Measurements from ENCODE around the gene TUBGCP6.
"Not testable (repeated sequence)": the region's sequence is repeated elsewhere in the genome, so short reads cannot be mapped to it uniquely, and the experiment has no call there.

The TUBGCP6 gene

DNA sequence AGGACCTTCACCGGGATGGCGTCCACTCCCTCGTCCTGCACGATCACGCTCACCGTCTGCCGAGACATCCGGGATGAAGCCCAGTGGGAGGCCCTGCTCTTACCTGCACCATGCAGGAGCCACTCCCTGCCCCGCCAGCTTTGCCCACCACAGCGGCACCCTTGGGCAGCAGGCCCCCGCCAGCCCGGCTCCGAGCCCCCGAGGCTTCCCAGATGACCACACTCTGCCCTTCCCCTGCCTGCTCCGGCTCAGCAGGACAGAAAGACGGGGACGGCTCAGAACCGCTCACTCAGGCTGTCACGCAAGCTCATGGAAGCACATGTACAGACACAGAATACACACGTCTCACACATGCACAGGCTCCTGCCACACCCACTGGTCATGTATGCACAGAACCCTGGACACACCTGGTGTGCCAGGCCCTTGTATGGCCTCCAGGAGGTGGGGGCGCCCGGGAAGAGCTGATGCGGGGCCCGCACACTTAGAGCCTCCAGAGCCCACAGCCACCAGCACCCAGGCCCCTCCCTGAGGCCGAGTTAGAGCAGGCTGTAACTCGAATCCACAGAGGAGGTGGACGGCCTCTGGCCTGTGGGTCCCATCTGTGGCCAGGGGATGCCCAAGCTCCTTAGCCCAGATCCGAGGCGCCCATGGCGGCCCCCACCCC, 34.3 kb upstream of the TUBGCP6 start:
- DNase-seq (ENCODE audit: low spot score) = no peak

DNA sequence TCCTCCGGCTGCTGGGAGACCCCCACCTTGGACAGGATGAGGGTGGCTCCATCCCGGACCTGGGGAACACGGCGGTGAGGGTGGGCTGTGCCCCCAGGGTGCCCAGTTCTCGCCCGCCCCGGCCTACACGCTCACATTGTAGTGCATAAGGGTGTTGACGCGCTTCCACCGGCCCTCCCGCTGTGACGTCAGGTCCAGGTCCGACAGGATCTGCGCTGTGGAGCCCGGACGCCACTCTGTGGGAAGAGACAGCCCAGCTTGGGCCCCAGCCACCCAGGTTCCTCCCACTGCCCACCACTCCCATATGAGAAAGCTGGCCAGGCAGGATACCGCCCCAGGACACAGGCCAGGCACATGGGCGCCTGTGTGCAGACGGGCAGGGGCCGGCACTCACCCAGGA, 33.6 kb upstream of the TUBGCP6 start:
- DNase-seq (ENCODE audit: low spot score) = no peak

DNA sequence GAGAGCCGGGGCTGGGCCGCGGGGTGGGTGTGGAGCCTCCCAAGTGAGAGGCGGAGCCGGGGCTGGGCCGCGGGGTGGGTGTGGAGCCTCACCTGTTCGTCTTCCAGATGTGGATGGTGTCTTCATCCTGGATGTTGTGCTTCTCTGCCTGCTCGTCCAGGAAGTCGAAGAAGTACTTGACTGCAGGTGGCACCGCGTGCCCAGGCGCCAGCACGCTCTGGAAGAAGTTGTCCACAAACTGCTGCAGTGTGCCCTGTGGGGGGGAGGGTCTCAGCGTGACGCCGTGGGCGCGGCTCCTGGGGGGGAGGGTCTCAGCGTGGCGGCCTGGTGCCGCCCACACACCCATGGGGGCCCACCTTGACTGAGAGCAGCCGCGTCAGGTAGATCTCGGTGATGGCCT, 32.9 kb upstream of the TUBGCP6 start:
- no peak for DNase-seq (ENCODE audit: low spot score)

DNA sequence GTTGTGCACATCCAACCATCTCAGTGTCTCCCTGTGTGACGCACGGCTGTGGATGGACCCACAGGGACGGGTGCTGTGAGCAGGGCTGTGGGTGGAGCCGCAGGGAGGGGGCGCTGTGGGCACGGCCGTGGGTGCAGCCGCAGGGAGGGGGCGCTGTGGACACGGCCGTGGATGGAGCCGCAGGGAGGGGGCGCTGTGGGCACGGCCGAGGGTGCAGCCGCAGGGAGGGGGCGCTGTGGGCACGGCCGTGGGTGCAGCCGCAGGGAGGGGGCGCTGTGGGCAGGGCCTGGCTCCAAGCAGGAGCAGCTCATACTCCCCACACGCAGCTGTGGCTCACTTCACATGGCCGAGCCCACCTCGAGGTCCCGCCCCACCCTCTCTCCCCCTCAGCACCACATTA, 31.3 kb upstream of the TUBGCP6 start:
- DNase-seq (ENCODE audit: low spot score) = no peak

DNA sequence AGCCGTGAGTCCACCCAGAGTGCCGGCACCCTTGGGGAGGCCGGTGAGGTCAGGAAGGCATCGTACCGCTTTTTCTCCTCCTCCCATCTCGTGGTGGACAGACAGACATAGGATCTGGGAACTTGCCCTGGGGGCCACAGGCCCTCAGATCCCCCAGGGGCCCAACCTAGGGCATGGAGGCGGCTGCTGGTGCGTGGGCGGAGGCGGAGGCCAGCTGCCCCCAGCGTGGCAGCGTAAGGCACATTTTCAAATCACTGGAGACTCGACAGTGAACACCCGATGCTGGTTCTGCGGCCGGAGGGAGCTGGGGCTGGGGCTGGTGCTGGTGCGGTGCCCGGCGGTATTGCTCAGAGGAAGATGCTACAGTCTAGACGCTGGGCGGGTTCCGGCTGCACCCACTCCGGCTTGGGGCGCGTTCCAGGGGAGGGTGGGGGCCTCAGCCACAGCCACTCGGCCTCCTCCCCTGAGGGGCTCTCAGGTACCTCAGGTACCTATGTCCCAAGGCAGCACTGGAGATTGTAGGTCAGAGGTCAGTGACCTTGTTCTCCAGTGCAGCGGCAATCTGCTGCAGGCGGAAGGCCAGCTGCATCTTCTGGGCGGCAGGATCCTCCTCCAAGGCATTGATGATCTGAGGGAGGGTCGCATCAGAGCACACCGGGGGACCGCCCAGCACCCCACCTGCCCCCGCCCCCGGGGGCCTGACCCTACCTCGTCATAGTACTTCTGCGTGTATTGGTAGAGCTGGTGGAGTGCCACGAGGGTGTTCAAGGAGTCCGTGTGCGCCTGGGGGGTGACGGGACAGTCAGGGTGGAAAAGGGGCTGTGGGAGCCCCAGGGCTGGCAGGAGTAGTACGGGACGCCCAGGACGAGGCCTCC, 30.6 kb upstream of the TUBGCP6 start:
- no peak for DNase-seq (ENCODE audit: low spot score)

DNA sequence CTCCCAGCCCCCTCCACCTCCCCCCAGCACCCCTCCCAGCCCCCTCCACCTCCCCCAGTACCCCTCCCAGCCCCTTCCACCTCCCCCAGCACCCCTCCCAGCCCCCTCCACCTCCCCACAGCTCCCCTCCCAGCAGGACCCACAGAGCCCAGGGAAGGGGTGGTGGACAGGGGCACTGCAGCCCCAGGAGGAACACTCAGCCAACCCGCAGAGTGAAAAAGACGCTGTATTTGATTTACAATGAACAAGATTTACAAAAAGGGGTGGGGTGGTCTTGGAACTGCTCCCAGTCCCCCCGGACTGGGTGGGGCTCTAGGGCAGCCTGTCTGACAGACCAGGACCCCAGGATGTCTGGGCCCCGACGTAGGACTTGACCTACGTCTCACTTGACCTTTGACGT, 29.9 kb upstream of the TUBGCP6 start:
- DNase-seq (ENCODE audit: low spot score) = no peak

DNA sequence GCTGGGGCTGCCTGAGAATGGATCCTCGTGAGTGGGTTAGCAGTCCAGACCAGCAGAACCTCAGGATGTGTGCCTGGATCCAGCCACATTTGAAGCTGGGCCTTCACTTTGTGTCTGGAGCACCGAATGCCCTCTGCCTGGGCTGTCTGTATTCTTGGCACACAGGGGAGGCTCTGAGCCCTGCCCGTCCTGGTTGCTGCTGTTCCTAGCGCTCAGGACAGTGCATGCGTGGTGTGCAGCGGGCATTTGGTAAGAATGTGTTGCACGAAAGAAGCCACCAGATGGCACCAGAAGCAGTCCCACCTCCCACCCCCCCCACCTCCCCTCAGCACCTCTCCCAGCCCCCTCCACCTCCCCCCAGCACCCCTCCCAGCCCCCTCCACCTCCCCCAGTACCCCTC, 29.5 kb upstream of the TUBGCP6 start:
- DNase-seq (ENCODE audit: low spot score) = no peak

DNA sequence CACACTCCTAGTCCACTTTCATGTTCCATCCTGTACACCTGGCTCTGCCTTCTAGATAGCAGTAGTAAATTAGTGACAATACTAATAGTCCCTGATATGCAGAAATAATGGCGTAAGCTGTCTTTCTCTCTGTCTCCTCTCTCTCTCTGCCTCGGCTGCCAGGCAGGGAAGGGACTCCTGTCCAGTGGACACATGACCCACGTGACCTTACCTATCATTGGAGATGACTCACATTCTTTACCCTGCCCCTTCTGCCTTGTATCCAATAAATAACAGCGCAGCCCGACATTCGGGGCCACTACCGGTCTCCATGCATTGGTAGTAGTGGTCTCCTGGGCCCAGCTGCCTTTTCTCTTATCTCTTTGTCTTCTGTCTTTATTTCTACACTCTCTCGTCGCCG, 29.0 kb upstream of the TUBGCP6 start:
- DNase-seq (ENCODE audit: low spot score) = not testable (repeated sequence)

DNA sequence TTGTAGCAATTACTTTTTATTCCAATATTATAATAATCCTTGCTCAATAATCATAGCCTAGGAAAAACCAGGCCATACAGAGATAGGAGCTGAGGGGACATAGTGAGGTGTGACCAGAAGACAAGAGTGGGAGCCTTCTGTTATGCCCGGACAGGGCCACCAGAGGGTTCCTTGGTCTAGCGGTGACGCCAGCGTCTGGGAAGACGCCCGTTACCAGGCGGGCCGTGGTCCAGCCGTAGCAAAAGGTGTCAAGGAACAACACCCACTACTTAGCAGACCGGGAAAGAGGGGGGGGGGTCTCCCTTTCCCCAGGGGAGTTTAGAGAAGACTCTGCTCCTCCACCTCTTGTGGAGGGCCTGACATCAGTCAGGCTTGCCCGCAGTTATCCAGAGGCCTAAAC, 28.5 kb upstream of the TUBGCP6 start:
- not testable (repeated sequence) for DNase-seq (ENCODE audit: low spot score)

DNA sequence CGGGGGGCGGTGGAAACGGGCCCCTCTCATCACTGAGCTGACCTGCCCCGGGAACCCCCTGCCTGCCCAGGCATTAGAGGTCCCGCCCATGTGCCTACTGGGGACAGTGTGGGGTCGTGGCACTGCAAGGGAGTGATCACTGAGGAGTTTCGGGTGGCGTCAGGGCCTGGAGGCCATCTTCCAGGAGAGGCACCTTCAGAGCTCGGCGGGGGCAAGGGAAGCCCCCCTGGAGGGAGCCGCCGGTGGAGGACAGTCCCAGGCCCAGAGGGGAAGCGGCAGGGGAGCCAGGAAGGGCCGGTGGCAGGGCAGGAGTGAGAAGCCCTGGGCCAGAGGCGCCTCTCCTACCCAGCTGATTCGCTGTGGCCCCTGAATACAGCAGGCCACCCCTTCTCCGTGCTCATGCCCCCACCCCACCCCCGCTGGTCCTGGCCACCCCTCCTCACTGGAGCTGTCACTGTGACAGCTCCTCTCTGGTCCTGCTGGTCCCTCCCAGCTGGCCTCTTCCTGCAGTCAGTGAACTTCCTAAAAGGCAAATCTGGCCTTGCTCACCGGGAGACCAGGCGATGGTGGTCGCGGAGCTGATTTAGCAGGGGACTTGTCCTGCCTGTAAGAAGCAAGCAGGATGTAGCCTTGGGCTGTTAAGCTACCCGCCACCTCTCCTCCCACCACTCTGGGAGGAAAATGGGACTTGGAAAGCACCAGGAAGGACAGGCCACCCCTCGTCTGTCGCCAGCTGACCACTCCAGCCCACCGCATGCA, 27.4 kb upstream of the TUBGCP6 start:
- DNase-seq (ENCODE audit: low spot score) = no peak

DNA sequence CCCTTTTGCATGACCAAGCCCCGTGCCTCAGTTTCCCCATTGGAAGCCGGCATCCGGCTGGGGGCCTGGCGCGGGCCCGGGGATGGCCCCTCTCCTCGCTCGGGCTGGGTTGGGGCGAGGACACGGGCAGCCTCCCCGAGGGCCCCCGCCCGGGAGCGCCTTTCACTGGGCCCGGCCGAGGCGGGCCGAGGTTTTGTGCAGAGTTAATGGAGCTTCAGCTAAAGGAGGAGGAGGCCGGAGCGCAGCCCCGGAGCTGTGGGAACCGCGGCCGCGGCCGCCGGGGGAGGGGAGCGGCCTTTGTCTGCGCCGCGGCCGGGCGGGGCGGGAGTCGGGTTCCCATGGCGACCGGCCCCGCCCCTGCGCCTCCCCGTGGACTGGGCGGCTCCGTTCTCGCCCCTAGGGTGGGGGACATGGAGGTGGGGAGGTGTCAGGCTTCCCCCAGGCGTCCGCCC, 26.7 kb upstream of the TUBGCP6 start:
- peak; percentile 67 for DNase-seq (ENCODE audit: low spot score)

DNA sequence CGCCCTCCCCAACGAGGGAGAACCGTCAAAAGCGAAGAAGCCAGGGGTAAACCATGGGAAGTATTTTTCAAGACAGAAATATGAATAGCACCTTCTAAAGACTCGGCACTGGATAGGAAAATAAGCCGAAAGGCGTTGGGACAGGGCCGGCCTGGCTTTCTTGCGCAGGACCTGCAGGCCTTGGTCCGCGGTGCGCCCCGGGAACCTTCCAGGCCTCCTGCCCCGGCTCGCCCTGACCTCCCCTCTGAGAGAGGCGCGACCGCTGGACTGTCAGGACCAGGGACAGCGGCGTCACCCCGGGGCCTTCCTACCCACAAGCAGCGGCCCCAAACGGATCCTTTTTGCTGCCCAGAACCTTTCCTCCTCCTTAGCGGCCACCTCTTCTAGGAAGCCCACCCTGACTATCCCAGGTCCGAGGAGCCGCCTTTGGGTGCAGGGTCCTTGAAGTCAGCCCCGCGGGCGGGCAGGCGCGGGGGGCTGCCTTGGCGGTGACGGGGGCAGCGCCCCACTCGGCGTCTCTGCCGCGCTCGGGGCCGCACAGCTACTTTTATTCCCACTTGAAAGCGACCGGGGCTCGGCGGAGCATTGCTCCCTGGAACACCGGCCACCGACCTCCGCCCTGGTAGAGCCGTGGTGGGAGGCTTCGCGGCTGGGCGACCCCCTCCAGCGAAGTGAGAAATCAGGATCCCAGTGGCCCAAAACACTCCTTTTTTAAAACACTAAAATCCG, 26.0 kb upstream of the TUBGCP6 start:
- DNase-seq (ENCODE audit: low spot score) = peak; percentile 67

DNA sequence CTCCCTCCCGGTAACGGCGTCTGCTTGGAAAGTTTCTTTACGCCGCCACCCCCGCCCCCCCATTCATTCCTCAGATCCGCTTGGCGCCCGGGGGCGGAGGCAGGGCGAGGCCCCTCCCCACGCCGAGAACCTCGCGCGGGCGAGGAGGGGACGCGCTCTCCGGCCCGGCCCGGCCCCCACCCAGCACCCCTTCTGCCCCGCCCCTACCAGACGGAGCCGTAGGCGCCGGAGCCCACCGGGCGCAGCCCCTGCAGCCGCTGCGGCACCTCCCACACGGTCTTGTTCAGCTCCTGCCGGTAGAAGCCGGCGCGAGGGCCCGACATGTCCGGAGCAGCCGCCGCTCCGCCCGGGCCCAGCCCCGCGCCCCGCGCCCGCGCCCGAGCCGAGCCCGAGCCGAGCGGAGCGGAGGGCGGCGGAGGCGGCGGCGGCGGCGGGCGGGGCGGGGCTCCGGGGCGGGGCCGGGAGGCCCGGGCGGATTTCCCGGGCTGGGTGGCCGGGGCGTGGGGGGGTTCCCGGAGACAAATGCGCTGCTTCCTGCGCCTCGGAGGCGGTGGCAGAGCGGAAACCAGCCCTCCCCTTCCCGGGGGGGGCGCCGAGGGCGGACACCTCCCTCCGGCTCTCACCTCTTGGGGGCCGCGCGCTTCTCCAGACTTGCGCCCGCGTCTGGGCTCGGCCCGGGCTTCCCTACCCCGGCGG, 25.3 kb upstream of the TUBGCP6 start, which contains the start of gene MAPK11:
Gene MAPK11, minus strand, starts transcription at position 411 of the 696 bp plus-strand sequence. Its CDS starts 88 bp downstream, at position 323.
- DNase-seq (ENCODE audit: low spot score) = no peak

DNA sequence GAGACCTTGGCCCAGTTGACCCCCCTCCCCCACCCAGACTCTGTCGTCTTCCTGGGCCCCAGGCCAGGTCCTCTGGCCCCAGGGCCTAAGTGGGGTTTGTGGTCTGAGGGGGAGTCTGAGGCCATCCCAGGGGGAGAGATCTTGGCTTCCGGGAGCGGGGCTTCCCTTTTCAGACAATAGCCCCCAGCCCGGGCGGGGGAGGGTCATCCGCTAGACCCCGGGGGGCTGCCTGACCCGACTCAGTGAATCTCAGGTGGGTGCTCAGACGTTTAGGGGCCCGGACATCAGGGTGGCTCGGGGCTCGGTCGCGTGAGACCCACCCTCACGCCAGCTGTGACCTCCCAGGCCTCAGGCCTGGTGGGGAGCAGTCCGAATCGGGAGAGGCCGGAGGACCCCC, 24.7 kb upstream of the TUBGCP6 start:
- no peak for DNase-seq (ENCODE audit: low spot score)

DNA sequence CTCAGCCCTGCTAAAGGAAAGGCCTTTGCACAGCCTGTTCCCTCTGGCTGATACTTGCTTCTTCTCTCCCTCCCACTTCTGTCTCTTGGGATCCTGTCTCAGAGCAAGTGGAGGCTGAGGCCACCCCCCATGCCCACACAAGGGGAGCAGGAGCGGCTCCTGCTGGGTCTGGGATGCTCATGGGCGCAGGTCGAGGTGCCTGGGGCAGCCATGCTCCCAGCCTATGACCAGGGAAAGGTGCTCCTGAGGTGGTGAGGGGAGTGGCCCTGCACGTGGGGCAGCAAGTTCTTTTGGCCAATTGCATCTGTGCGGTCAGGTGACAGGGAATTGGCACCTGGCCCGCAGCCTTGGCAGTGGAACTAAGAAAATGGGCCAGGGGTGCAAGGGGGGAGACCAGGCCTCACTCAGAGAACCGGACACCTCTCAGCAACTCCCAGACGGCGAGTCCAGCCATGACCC, 23.9 kb upstream of the TUBGCP6 start:
- DNase-seq (ENCODE audit: low spot score) = no peak

DNA sequence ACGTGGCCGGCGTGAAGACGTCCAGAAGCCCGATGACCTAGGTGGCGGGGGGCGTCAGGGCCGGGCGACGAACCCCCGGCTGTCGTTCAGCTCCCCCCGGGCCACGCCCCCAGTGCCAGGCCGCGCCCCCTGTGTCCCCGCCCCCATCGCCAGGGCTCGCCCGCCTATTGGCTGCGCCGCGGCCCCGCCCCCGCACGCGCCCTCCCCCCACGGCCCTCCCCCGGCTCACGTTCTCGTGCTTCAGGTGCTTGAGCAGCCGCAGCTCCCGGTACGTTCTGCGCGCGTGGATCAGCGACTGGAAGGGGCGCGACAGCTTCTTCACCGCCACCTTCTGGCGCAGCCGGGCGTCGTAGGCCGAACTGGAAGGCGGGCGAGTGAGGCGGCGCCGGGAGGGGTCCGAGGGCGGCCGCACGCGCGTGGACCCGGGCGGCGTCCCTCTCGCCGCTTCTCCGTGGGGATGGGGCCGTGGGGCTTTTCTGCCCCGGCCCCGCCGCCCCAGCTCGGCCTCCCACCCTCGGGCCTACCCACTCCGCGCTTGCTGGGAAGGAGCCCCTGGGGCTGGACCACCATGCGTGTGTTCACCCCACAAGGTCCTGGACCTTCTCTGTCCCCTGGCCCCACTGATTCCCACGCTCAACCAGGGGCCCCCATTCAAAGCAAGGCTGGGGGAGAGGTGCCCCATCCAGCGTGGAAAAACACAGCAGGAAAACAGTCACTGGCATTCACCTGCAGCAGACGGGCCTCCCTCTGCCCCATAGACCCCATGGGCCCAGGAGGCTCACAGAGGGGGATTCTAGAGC, 23.0 kb upstream of the TUBGCP6 start:
- no peak for DNase-seq (ENCODE audit: low spot score)

DNA sequence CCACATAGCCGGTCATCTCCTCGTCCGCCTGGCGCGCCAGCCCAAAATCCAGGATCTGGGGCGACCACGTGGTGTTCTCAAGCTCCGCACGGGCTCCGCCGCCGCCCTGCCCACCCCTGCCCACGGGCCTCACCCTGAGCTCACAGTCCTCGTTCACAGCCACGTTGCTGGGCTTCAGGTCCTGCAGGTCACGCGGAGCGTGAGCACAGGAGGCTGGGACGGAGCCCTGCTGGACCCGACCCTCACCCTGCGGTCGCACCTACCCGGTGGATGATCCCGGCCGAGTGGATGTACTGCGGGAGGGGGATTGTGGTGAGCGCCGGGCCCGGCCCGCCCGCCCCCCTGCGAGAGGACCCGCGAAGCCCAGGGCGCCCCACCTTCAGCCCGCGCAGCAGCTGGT, 22.2 kb upstream of the TUBGCP6 start:
- DNase-seq (ENCODE audit: low spot score) = no peak

DNA sequence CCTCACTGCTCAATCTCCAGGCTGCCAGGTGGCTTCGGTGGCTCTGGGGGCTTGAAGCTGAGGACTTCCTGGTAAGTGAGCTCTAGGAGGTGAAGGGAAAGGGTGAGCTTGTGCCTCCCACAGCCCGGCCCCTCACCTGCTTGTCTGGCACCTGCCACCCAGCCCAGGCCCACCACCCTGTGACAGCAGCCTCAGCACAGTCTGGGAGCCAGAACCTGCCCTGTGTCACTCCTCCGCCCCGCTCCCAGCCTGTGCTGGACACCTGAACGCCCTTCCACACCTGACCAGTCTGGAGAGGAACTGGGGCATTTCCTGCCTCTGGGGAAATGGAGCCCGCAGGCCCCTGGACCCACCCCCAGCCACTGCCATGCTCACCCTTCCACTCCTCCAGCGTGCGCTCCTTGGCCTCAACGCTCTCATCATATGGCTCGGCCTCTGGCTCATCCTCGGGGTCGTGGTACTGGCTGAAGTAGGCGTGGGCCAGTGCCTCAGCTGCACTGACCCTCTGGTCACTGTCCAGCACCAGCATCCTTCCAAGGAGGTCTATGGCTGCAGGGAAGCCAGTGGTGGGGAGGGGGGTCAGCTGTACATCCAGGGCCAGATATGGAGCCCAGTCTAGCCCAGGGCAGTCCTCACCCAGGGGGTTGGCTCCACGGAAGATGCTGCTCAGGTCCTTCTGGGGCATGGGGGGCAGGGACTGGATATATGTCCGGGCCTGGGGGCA, 20.3 kb upstream of the TUBGCP6 start:
- DNase-seq (ENCODE audit: low spot score) = no peak

DNA sequence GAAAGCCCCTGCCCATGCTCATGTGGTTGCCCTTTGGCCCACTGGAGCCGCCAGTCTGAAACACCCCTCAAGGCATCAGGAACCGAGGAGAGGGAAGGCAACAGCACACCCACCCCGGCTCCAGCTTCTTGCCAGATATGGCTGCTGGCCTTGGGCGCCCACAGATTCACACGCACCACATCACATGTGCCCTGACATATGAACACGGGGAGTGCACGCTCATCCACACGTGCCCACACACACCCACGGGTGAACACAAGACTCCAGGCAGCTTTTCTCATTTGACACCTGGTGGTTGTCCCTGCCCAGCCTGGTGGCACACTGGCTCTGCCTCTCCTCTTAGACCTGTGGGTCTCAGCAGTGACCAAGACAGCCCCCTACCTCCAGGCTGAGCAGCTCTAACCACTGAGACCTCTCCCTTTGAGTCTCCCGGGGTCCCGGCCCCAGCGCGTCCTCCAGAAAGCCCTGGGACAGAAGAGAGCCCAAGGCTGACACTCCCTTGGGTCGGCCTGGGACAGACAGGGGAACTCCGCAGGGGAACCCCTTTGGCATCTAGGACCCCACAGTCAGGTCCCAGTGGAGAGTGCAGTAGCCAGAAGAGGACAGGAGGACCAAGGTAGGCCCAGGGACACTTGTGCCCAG, 19.4 kb upstream of the TUBGCP6 start:
- DNase-seq (ENCODE audit: low spot score) = no peak
